Middle frontal gyrus (tissue), 1 donor: ENCODE measurements around the gene KRT17.
"Not testable (repeated sequence)": the region's sequence is repeated elsewhere in the genome, so short reads cannot be mapped to it uniquely, and the experiment has no call there.

Experiments
- DNase-seq: peaks from one replicate; pipeline ENCODE4 v3.0.0-alpha.2; 2015; ENCODE audit warnings: low spot score; ENCODE audit errors: extremely low spot score

KRT17 gene

GRCh38 chr17:41594363-41594915 lies 29.9 kb downstream of the KRT17 start:
- no peak for DNase-seq

GRCh38 chr17:41593306-41593981 lies 30.9 kb downstream of the KRT17 start:
- no peak for DNase-seq

- DNase-seq: no peak
Observed at GRCh38 chr17:41592601-41593305, 31.6 kb downstream of the KRT17 start.

GRCh38 chr17:41589301-41589700 lies 35.1 kb downstream of the KRT17 start:
- no peak for DNase-seq

- DNase-seq: no peak
Observed at GRCh38 chr17:41588126-41588810, 36.1 kb downstream of the KRT17 start.

GRCh38 chr17:41586863-41587495 lies 37.4 kb downstream of the KRT17 start, which contains the start of gene KRT14:
KRT14 (minus strand) TSS chr17:41586895; CDS start chr17:41586834, 61 bp downstream.
- no peak for DNase-seq

GRCh38 chr17:41585301-41586056 lies 38.9 kb downstream of the KRT17 start:
- DNase-seq: no peak

- not testable (repeated sequence) for DNase-seq
Observed at GRCh38 chr17:41584331-41584927, 39.9 kb downstream of the KRT17 start.

GRCh38 chr17:41583137-41584127 lies 40.9 kb downstream of the KRT17 start:
- DNase-seq: no peak

GRCh38 chr17:41582061-41582968 lies 42.1 kb downstream of the KRT17 start:
- not testable (repeated sequence) for DNase-seq

- DNase-seq: no peak
Observed at GRCh38 chr17:41581366-41582060, 42.9 kb downstream of the KRT17 start.

GRCh38 chr17:41580687-41581365 lies 43.5 kb downstream of the KRT17 start:
- DNase-seq: no peak

- DNase-seq: no peak
Observed at GRCh38 chr17:41580244-41580575, 44.2 kb downstream of the KRT17 start.

- DNase-seq: no peak
Observed at GRCh38 chr17:41579484-41580243, 44.7 kb downstream of the KRT17 start.

- DNase-seq: no peak
Observed at GRCh38 chr17:41578971-41579370, 45.4 kb downstream of the KRT17 start.

GRCh38 chr17:41578538-41578937 lies 45.8 kb downstream of the KRT17 start:
- DNase-seq: no peak
